Gastrocnemius medialis (tissue), 4 donors: ENCODE results near the gene PRR36.

Experiments
- CTCF ChIP-seq, 5 experiments: fragments of 450-650 bp in 3 of 5; fragments of 200-600 bp in 2 of 5; sonication (generic) in 2 of 5; IDR thresholded peaks in 4 of 5; conservative IDR thresholded peaks in 1 of 5; 1 replicate in 4 of 5; 2 replicates in 1 of 5; pipeline ENCODE4 v1.5.1; 2016 to 2019; ENCODE audit warnings: antibody characterized with exemption in 5 of 5, mild to moderate bottlenecking in 3 of 5, moderate library complexity in 3 of 5
- POLR2A ChIP-seq, 2 donors: fragments of 450-650 bp; IDR thresholded peaks; one replicate each; pipeline ENCODE4 v1.6.1; 2017; ENCODE audit warnings: antibody characterized with exemption in 2 of 2, mild to moderate bottlenecking in 2 of 2, moderate library complexity in 2 of 2

GRCh38 chr19:7855426-7856108 is 18.6 kb downstream of the PRR36 start:
- TF ChIP-seq CTCF (IDR thresholded peaks at IDR 0.05 in 4 of 5, conservative IDR thresholded peaks at IDR 0.05 in 1 of 5) (no peak), POLR2A (IDR thresholded peaks at IDR 0.05) (no peak)
